HCT116 (cell line): ENCODE measurements around the gene CBX7. TPM values are rescaled to one million over a fixed set of nuclear protein-coding genes. Genes with fewer than 3 reads are reported as not detected.

Experiments
- ATAC-seq: fragments of 200-7000 bp; cut with Tn5 transposase; 2 replicates; pipeline ENCODE4 v1.9.1; 2020; ENCODE audit warnings: mild to moderate bottlenecking, moderate library complexity
- BruUV-seq: library from RNA; stranded (reverse); fragments of 400-500 nt; replicated peaks from 2 replicates; lab custom pipeline; 2021; lab: Mats Ljungman, UMichigan
- CTCF ChIA-PET: fragments of 300-600 bp; sonication (Branson Sonifier 250); formaldehyde crosslinking; loops from one replicate; lab custom pipeline; 2021; ENCODE audit warnings: antibody characterized with exemption; lab: Charles Lee
- POLR2A ChIA-PET: fragments of 300-600, 350-600 bp; sonication (Branson Sonifier 250); formaldehyde crosslinking; loops from one replicate; lab custom pipeline; 2021; ENCODE audit warnings: antibody characterized with exemption; lab: Charles Lee
- RAD21 ChIA-PET, 2 experiments: fragments of 300-600 bp; sonication (Branson Sonifier 250); formaldehyde crosslinking; loops; one replicate each; lab custom pipeline; 2023; ENCODE audit warnings: low total read pairs in 2 of 2; ENCODE audit not compliant: uncharacterized antibody in 2 of 2, unreplicated experiment in 2 of 2, low non-redundant PET in 1 of 2; lab: Charles Lee
- DNase-seq: peaks from one replicate; pipeline ENCODE4 v3.0.0-alpha.2; 2010; ENCODE audit warnings: low read depth, low spot score
- H2AFZ ChIP-seq: fragments of 200-600 bp; shearing (Covaris generic), sonication (generic); 2 replicates; pipeline ENCODE4 v1.6.1; 2017; ENCODE audit warnings: low read depth, mixed run types, mixed read lengths, antibody characterized with exemption, low read length; ENCODE audit not compliant: poor library complexity, severe bottlenecking
- H3K27ac ChIP-seq: 2 replicates; pipeline ENCODE4 v1.5.1; 2012; ENCODE audit warnings: low read depth, low read length
- H3K27me3 ChIP-seq: fragments of 200-600 bp; sonication (generic); 2 replicates; pipeline ENCODE4 v1.6.1; 2016; ENCODE audit warnings: mixed run types, low read length, mixed read lengths; ENCODE audit not compliant: insufficient read depth
- H3K36me3 ChIP-seq, 2 experiments: fragments of 200-500 bp in 1 of 2; fragments of 200-600 bp in 1 of 2; sonication (Bioruptor generic) in 1 of 2; sonication (generic) in 1 of 2; 2 replicates each; pipeline versions ENCODE4 v1.5.1 to v1.6.1; 2014 to 2016; ENCODE audit warnings: low read length in 2 of 2, inconsistent platforms in 1 of 2, mixed read lengths in 1 of 2, mixed run types in 1 of 2; ENCODE audit not compliant: insufficient read depth in 2 of 2, control insufficient read depth in 1 of 2
- H3K4me1 ChIP-seq, 2 experiments: fragments of 200-600 bp in 1 of 2; sonication (generic) in 1 of 2; 2 replicates each; pipeline versions ENCODE4 v1.5.1 to v1.6.1; 2012 to 2017; ENCODE audit warnings: low read length in 2 of 2, inconsistent platforms in 1 of 2, mild to moderate bottlenecking in 1 of 2, mixed read lengths in 1 of 2, mixed run types in 1 of 2, moderate library complexity in 1 of 2; ENCODE audit not compliant: insufficient read depth in 2 of 2, control insufficient read depth in 1 of 2
- H3K4me2 ChIP-seq: fragments of 200-600 bp; sonication (generic); 2 replicates; pipeline ENCODE4 v1.6.1; 2017; ENCODE audit warnings: mixed run types, low read length, mixed read lengths
- H3K4me3 ChIP-seq, 2 experiments: fragments of 200-600 bp in 1 of 2; sonication (generic) in 1 of 2; replicated peaks in 1 of 2; 2 replicates each; pipeline ENCODE4 v1.5.1; 2011 to 2016; ENCODE audit warnings: low read length in 2 of 2, control low read depth in 1 of 2, low read depth in 1 of 2, mild to moderate bottlenecking in 1 of 2, mixed read lengths in 1 of 2, mixed run types in 1 of 2
- H3K79me2 ChIP-seq: fragments of 200-600 bp; sonication (generic); 2 replicates; pipeline ENCODE4 v1.6.1; 2017; ENCODE audit warnings: mild to moderate bottlenecking, mixed run types, low read length, moderate library complexity, mixed read lengths; ENCODE audit not compliant: insufficient read depth
- H3K9ac ChIP-seq: fragments of 200-600 bp; sonication (generic); 2 replicates; pipeline ENCODE4 v1.6.1; 2016; ENCODE audit warnings: low read length, mixed read lengths
- H3K9me2 ChIP-seq: fragments of 200-600 bp; sonication (generic), shearing (Covaris generic); 2 replicates; pipeline ENCODE4 v1.6.1; 2017; ENCODE audit warnings: mixed run types, mild to moderate bottlenecking, moderate library complexity; ENCODE audit not compliant: insufficient read depth
- H3K9me3 ChIP-seq, 2 experiments: fragments of 200-500 bp in 1 of 2; fragments of 200-600 bp in 1 of 2; sonication (Bioruptor generic) in 1 of 2; sonication (generic) in 1 of 2; 2 replicates each; pipeline ENCODE4 v1.6.1; 2014 to 2017; ENCODE audit warnings: low read length in 2 of 2, mixed read lengths in 2 of 2, inconsistent platforms in 1 of 2, low read depth in 1 of 2, mild to moderate bottlenecking in 1 of 2, mixed run types in 1 of 2, moderate library complexity in 1 of 2; ENCODE audit not compliant: control insufficient read depth in 1 of 2, insufficient read depth in 1 of 2
- H4K20me1 ChIP-seq: fragments of 200-600 bp; sonication (generic), shearing (Covaris generic); 2 replicates; pipeline ENCODE4 v1.6.1; 2017; ENCODE audit warnings: mixed run types, mild to moderate bottlenecking, moderate library complexity; ENCODE audit not compliant: insufficient read depth
- CBX3 ChIP-seq: IDR thresholded peaks from 2 replicates; pipeline ENCODE4 v1.6.1; 2012; ENCODE audit warnings: low read depth
- CEBPB ChIP-seq: IDR thresholded peaks from 2 replicates; pipeline ENCODE4 v1.6.1; 2012; ENCODE audit warnings: low read depth
- FOSL1 ChIP-seq: IDR thresholded peaks from 2 replicates; pipeline ENCODE4 v1.6.1; 2012; ENCODE audit warnings: low read depth
- JUND ChIP-seq: IDR thresholded peaks from 2 replicates; pipeline ENCODE4 v1.6.1; 2012
- POLR2A ChIP-seq: IDR thresholded peaks from 2 replicates; pipeline ENCODE4 v1.7.0; 2011; ENCODE audit warnings: borderline replicate concordance; ENCODE audit not compliant: insufficient read depth, insufficient read length; ENCODE audit errors: extremely low read depth
- POLR2AphosphoS5 ChIP-seq: IDR thresholded peaks from 2 replicates; pipeline ENCODE4 v1.6.1; 2011; ENCODE audit warnings: mild to moderate bottlenecking, low read depth, low read length, moderate library complexity
- RAD21 ChIP-seq: IDR thresholded peaks from 2 replicates; pipeline ENCODE4 v1.6.1; 2012; ENCODE audit warnings: low read depth, mild to moderate bottlenecking
- SRF ChIP-seq: IDR thresholded peaks from 2 replicates; pipeline ENCODE4 v1.6.1; 2012; ENCODE audit warnings: low read depth
- TCF7L2 ChIP-seq: IDR thresholded peaks from 2 replicates; pipeline ENCODE4 v1.7.0; 2011; ENCODE audit warnings: borderline replicate concordance, inconsistent platforms; ENCODE audit not compliant: insufficient read depth, insufficient read length; ENCODE audit errors: extremely low read depth
- ZBTB33 ChIP-seq: IDR thresholded peaks from 2 replicates; pipeline ENCODE4 v1.6.1; 2011; ENCODE audit warnings: mild to moderate bottlenecking, low read length, moderate library complexity; ENCODE audit not compliant: insufficient replicate concordance; ENCODE audit errors: extremely low read depth
- ZFX ChIP-seq: fragments of 450-650 bp; IDR thresholded peaks from 2 replicates; pipeline ENCODE4 v1.6.1; 2017
- intact Hi-C: fragments of 100-400 bp; cut with micrococcal nuclease; formaldehyde crosslinking; loops from 2 replicates; pipeline ENCODE4 v1.10.0; 2022
- total RNA-seq: library from RNA; stranded (reverse); gene quantifications from one replicate; pipeline ENCODE4 v1.2.1, GENCODE V29; 2021; ENCODE audit not compliant: unreplicated experiment
- TF ChIP-seq, protein P1 (sequence below), 3 experiments: fragments of 200-600 bp in 1 of 3; sonication (generic) in 1 of 3; IDR thresholded peaks in 2 of 3; conservative IDR thresholded peaks in 1 of 3; 2 replicates each; pipeline ENCODE4 v1.5.1; 2012 to 2017; ENCODE audit warnings: low read depth in 2 of 3, low read length in 2 of 3, antibody characterized with exemption in 1 of 3, borderline replicate concordance in 1 of 3, control low read depth in 1 of 3, mild to moderate bottlenecking in 1 of 3, mixed read lengths in 1 of 3, mixed run types in 1 of 3, moderate library complexity in 1 of 3; ENCODE audit not compliant: insufficient read depth in 1 of 3

The CBX7 gene
- total RNA-seq, 1 experiment from 2014 or later = 20.1 TPM

DNA sequence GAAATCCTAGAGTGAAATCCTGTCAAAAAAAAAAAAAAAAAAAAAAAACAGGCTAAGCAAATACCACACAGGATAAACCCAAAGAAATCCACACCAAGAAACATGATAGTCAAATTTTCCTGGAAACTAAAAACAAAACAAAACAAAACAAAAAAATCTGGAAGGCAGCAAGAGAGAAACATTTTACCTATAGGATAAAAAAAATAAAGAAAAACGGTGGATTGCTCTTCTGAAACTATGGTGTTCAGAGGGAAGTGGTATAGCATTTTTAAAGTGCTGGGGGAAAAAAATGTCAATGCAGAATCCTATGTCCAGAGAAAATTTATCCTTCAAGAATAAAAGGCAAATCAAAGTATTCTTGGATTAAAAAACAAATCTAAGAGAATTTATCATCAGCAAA lies 41.6 kb upstream of the CBX7 start:
- H3K4me3 ChIP-seq = no peak overlapping the region
- no TSS peak for BruUV-seq
- no peaks in the 10 kb centered on the region for H3K79me2 ChIP-seq
- no peak for DNase-seq
- no peaks in the 10 kb centered on the region for H4K20me1 ChIP-seq
- H3K4me1 ChIP-seq = no peaks in the 10 kb centered on the region
- ChIA-PET POLR2A (no interaction called here), RAD21 (no interaction called here), CTCF (no interaction called here)
- no peak overlapping the region for H3K9ac ChIP-seq
- intact Hi-C loops = no loop called here
- TF ChIP-seq CEBPB (no peak), POLR2A (no peak), ZFX (no peak), ZBTB33 (no peak), SRF (no peak), POLR2AphosphoS5 (no peak), RAD21 (no peak), CBX3 (no peak), TCF7L2 (no peak), FOSL1 (no peak), JUND (no peak)
- TF ChIP-seq, protein P1, sequence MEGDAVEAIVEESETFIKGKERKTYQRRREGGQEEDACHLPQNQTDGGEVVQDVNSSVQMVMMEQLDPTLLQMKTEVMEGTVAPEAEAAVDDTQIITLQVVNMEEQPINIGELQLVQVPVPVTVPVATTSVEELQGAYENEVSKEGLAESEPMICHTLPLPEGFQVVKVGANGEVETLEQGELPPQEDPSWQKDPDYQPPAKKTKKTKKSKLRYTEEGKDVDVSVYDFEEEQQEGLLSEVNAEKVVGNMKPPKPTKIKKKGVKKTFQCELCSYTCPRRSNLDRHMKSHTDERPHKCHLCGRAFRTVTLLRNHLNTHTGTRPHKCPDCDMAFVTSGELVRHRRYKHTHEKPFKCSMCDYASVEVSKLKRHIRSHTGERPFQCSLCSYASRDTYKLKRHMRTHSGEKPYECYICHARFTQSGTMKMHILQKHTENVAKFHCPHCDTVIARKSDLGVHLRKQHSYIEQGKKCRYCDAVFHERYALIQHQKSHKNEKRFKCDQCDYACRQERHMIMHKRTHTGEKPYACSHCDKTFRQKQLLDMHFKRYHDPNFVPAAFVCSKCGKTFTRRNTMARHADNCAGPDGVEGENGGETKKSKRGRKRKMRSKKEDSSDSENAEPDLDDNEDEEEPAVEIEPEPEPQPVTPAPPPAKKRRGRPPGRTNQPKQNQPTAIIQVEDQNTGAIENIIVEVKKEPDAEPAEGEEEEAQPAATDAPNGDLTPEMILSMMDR (IDR thresholded peaks at IDR 0.05 in 2 of 3, conservative IDR thresholded peaks at IDR 0.05 in 1 of 3; ENCODE audit: borderline replicate concordance in 1 of 3, insufficient read depth in 1 of 3, low read depth in 2 of 3, low read length in 2 of 3) = no peak
- no peak overlapping the region for H3K27ac ChIP-seq
- no peak overlapping the region for H3K4me2 ChIP-seq
- H3K9me2 ChIP-seq = no peaks in the 10 kb centered on the region
- H3K9me3 ChIP-seq = peaks cover 0 to 4% of the 10 kb centered on the region in 2 experiments; a peak in 1 of 4 replicates
- no peak for ATAC-seq
- H3K27me3 ChIP-seq = no peaks in the 10 kb centered on the region
- no peaks in the 10 kb centered on the region for H3K36me3 ChIP-seq
- H2AFZ ChIP-seq = no peak overlapping the region
